Ecto neural progenitor cell (in vitro differentiated cells): ENCODE results near the gene ZIC4.
A peak's percentile ranks its signal among the peaks of the same experiment; 100 is the strongest.

Experiments
- DNase-seq: peaks from one replicate; pipeline ENCODE4 v3.0.0-alpha.2; 2018; ENCODE audit warnings: low spot score

Gene ZIC4

GRCh38 chr3:147390589-147391569, 15.5 kb downstream of the ZIC4 start:
- DNase-seq: peak; percentile 60

GRCh38 chr3:147389717-147390116, 16.6 kb downstream of the ZIC4 start:
- peak; percentile 53 for DNase-seq

GRCh38 chr3:147388700-147389580, 17.4 kb downstream of the ZIC4 start:
- peak; percentile 73 for DNase-seq

GRCh38 chr3:147387885-147388699, 18.3 kb downstream of the ZIC4 start:
- peak; percentile 55 for DNase-seq

GRCh38 chr3:147387291-147387884, 19.0 kb downstream of the ZIC4 start:
- DNase-seq: peak; percentile 52

- peak; percentile 41 for DNase-seq
Observed at GRCh38 chr3:147385059-147386012, 21.0 kb downstream of the ZIC4 start.

GRCh38 chr3:147384210-147385058, 21.9 kb downstream of the ZIC4 start:
- DNase-seq: peak; percentile 78

GRCh38 chr3:147383617-147384016, 22.7 kb downstream of the ZIC4 start:
- DNase-seq: peak; percentile 50

GRCh38 chr3:147381596-147381995, 24.7 kb downstream of the ZIC4 start:
- peak; percentile 26 for DNase-seq

- DNase-seq: peak; percentile 48
Observed at GRCh38 chr3:147380977-147381376, 25.4 kb downstream of the ZIC4 start.

GRCh38 chr3:147380387-147380951, 25.9 kb downstream of the ZIC4 start:
- peak; percentile 52 for DNase-seq

- peak; percentile 30 for DNase-seq
Observed at GRCh38 chr3:147379651-147380050, 26.7 kb downstream of the ZIC4 start.

- DNase-seq: peak; percentile 79
Observed at GRCh38 chr3:147377412-147378367, 28.7 kb downstream of the ZIC4 start.

- no peak for DNase-seq
Observed at GRCh38 chr3:147373301-147373700, 33.0 kb downstream of the ZIC4 start.

- DNase-seq: no peak
Observed at GRCh38 chr3:147372525-147373027, 33.8 kb downstream of the ZIC4 start.

- no peak for DNase-seq
Observed at GRCh38 chr3:147371771-147372340, 34.5 kb downstream of the ZIC4 start.

GRCh38 chr3:147371140-147371539, 35.2 kb downstream of the ZIC4 start:
- no peak for DNase-seq
